Ishikawa (cell line): ENCODE data around the gene MFSD6L.

ENCODE experiments used
- CREB1 ChIP-seq: IDR thresholded peaks from 2 replicates; pipeline ENCODE4 v1.6.1; 2012; ENCODE audit warnings: low read depth
- EP300 ChIP-seq: IDR thresholded peaks from 2 replicates; pipeline ENCODE4 v1.6.1; 2012; ENCODE audit warnings: borderline replicate concordance
- YY1 ChIP-seq: IDR thresholded peaks from 2 replicates; pipeline ENCODE4 v1.6.1; 2012; ENCODE audit warnings: low read depth

- TF ChIP-seq YY1 (no peak; the same call in 1 of the 2 replicates), CREB1 (no peak), EP300 (no peak)
These were observed 47.6 kb upstream of the MFSD6L start for GRCh38 chr17:8846768-8847211.
